Activated B cell treated with CpG ODN at 0.5 μM for 24 hours (primary cell): ENCODE results near the gene MYO15B. TPM values are rescaled to one million over a fixed set of nuclear protein-coding genes. Genes with fewer than 3 reads are reported as not detected.

Experiments
- ATAC-seq: fragments of 200-7000 bp; cut with Tn5 transposase; one replicate; pipeline ENCODE4 v1.10.0; 2021; ENCODE audit warnings: low read depth, mild to moderate bottlenecking, moderate library complexity
- CTCF ChIA-PET: fragments of 350-600 bp; sonication (Branson Sonifier 250); formaldehyde crosslinking; loops from one replicate; lab custom pipeline; 2021; ENCODE audit warnings: antibody characterized with exemption; lab: Charles Lee
- POLR2A ChIA-PET: fragments of 350-600 bp; sonication (Branson Sonifier 250); formaldehyde crosslinking; loops from one replicate; lab custom pipeline; 2021; ENCODE audit warnings: antibody characterized with exemption; lab: Charles Lee
- DNase-seq: peaks from one replicate; pipeline ENCODE4 v3.0.0; 2022
- H3K27ac Mint-ChIP-seq: one replicate; pipeline ENCODE4 v1.8.0; 2020; ENCODE audit warnings: mixed read lengths
- H3K27me3 Mint-ChIP-seq: one replicate; pipeline ENCODE4 v1.8.0; 2021; ENCODE audit warnings: mixed read lengths
- H3K36me3 Mint-ChIP-seq: one replicate; pipeline ENCODE4 v1.8.0; 2021; ENCODE audit warnings: low read depth, mixed read lengths
- H3K4me1 Mint-ChIP-seq: one replicate; pipeline ENCODE4 v1.8.0; 2021; ENCODE audit warnings: mixed read lengths
- H3K4me3 Mint-ChIP-seq: one replicate; pipeline ENCODE4 v1.8.0; 2020; ENCODE audit warnings: mild to moderate bottlenecking, mixed read lengths
- H3K9me3 Mint-ChIP-seq: one replicate; pipeline ENCODE4 v1.8.0; 2020; ENCODE audit warnings: mixed read lengths
- intact Hi-C: fragments of 100-400 bp; cut with micrococcal nuclease; formaldehyde crosslinking; loops from one replicate; pipeline ENCODE4 v1.15.1; 2024
- total RNA-seq: library from RNA; stranded (reverse); gene quantifications from 2 replicates; pipeline ENCODE4 v1.2.3, GENCODE V29; 2022
- TF ChIP-seq, protein P1 (sequence below): fragments of 200-600 bp; IDR thresholded peaks from one replicate; pipeline ENCODE4 v1.8.0; 2022; ENCODE audit warnings: antibody characterized with exemption, mild to moderate bottlenecking

The MYO15B gene
- total RNA-seq, 1 donor from 2014 or later: 264 TPM

DNA sequence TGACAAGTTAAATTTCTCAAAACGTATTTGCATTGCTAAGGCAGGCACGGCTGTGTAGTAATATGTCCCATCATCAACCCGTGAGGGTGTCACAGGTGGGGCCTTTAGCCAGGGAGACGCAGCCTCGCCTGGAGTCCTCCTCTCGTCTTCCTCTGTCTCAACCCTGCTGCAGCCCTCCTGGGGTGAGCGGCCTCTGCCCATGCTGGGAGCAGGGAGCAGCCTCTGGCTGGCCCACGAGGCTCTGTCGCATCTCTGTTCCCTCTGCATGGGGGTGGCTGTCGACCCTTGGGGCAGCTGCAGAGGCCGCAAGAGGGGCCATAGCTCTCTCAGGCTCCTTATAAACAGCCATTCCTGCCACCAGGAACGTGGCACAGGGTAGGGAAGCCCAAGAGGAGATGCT, 44.8 kb downstream of the MYO15B start:
- ATAC-seq (no peak), DNase-seq (no peak)
- H3K36me3 Mint-ChIP-seq: peaks cover 11% of the 10 kb centered on the region
- no peaks in the 10 kb centered on the region for H3K9me3 Mint-ChIP-seq
- peaks cover 13% of the 10 kb centered on the region for H3K4me1 Mint-ChIP-seq
- TF ChIP-seq, protein P1, sequence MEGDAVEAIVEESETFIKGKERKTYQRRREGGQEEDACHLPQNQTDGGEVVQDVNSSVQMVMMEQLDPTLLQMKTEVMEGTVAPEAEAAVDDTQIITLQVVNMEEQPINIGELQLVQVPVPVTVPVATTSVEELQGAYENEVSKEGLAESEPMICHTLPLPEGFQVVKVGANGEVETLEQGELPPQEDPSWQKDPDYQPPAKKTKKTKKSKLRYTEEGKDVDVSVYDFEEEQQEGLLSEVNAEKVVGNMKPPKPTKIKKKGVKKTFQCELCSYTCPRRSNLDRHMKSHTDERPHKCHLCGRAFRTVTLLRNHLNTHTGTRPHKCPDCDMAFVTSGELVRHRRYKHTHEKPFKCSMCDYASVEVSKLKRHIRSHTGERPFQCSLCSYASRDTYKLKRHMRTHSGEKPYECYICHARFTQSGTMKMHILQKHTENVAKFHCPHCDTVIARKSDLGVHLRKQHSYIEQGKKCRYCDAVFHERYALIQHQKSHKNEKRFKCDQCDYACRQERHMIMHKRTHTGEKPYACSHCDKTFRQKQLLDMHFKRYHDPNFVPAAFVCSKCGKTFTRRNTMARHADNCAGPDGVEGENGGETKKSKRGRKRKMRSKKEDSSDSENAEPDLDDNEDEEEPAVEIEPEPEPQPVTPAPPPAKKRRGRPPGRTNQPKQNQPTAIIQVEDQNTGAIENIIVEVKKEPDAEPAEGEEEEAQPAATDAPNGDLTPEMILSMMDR: no peak
- POLR2A ChIA-PET: interaction anchor here (0.6 to 2.9 kb wide), 7 partner anchors 32 to 287 kb away, joined by 3 to 26 read pairs (median 5); partner anchors contain the start of genes GALK1, RECQL5 and SAP30BP
- CTCF ChIA-PET: interaction anchor here (0.6 to 11.7 kb wide), 36 partner anchors 8 to 264 kb away, joined by 3 to 346 read pairs (median 6); partner anchors contain the start of genes GALK1, RECQL5, TRIM65 and TSEN54
- no peaks in the 10 kb centered on the region for H3K27me3 Mint-ChIP-seq
- no peak overlapping the region for H3K4me3 Mint-ChIP-seq
- H3K27ac Mint-ChIP-seq: no peak overlapping the region
- intact Hi-C loops: loop anchor here (2.0 to 5.0 kb wide), 2 partner anchors 42 to 55 kb away; no protein-coding TSS in a partner anchor

DNA sequence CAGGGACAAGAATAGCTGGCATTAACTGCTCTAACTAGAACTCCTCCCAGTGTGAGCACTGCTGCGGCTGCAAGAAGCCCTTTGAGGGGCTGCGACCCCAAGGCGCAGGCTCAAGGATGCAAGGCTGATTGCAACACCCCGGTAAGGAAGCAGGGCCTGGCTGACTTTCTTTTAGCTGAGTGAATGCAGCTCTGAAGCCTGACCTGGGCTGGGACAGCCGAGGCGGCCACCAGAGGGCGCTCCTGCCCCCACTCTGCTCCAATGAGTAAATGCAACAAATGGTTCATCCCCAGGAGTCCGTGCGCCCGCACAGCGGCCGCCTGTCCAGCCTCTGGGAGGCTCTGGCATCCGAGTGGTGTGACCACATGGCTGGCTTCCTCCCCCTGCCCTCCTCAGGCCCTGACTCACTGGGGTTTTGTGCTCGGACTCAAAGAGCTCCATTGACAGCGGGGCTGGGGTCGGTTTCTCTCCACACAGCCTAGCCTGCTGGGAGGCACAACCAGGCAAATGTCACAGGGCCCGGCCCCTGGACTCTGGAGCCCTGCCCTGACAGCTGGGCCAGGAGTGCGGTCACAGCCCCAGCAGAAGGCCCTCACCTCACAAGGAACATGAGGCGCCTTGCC, 45.4 kb downstream of the MYO15B start, which contains the start of gene SMIM5:
Gene SMIM5, plus strand, starts transcription at position 572 of the 623 bp plus-strand sequence. CDS start 6,768 bp downstream, outside the sequence.
- POLR2A ChIA-PET: interaction anchor here (0.6 to 2.9 kb wide), 12 partner anchors 13 to 824 kb away, joined by 3 to 26 read pairs (median 5); partner anchors contain the start of genes GALK1, RECQL5 and SAP30BP
- H3K9me3 Mint-ChIP-seq: no peaks in the 10 kb centered on the region

DNA sequence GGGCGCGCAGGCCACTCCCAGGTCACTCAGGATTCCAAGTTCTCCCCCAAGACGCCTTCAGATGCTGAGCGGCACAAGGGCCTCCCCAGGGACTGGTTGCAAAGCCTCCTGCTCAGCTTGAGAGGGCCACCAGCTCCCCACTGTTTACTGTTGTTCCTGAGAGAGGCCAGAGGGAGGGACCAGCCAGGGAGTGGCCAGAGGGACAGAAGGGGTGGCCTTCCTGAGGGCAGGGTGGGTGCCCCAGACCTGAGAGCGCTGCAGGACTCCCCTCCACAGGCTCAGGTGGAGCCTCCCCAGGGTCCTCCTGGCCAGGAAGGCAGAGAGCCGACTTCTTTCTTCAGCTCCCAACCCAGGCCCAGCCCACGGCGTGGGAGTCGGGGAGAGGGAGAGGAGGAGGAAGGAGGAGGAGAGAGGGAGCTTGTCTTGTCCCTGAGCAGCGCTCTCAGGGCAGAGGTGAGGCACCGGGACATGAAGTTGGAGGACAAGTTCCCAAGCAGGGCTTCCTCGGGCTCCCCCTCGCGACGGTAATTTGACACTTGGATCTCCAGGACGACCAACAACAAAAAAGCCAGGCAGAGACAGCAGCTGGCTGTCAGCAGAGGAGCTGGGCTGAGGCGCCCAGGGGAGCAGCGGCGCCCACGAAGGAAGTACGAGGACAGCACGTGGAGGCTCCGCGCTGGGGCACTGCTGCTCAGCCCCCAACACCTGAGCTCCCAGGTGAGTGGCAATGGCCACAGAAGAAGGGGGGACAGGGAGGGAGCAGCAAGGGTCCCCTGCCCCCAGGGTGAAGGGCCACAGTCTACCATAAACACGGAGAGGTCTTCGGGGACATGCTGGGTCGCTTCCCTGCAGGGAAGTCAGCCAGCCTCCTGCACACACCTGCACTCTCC, 46.1 kb downstream of the MYO15B start:
- POLR2A ChIA-PET: interaction anchor here (0.6 to 2.9 kb wide), 11 partner anchors 12 to 825 kb away, joined by 3 to 26 read pairs (median 5); partner anchors contain the start of genes GALK1, RECQL5 and SAP30BP
- Mint-ChIP-seq H3K9me3 (no peaks in the 10 kb centered on the region), H3K27me3 (no peaks in the 10 kb centered on the region), H3K36me3 (peaks cover 10% of the 10 kb centered on the region), H3K4me1 (peaks cover 13% of the 10 kb centered on the region), H3K27ac (no peak overlapping the region), H3K4me3 (no peak overlapping the region)
- DNase-seq (peak; percentile 46), ATAC-seq (peak; percentile 33)
- CTCF ChIA-PET: interaction anchor here (0.6 to 11.7 kb wide), 40 partner anchors 8 to 273 kb away, joined by 3 to 346 read pairs (median 6); partner anchors contain the start of genes TRIM65, TSEN54 and WBP2
- intact Hi-C loops: loop anchor here (1.0 to 5.0 kb wide), 5 partner anchors 20 to 207 kb away; no protein-coding TSS in a partner anchor
- TF ChIP-seq, protein P1: no peak

More for the DNA sequence above, 45.4 kb downstream of the MYO15B start, which contains the start of gene SMIM5:
- peak; percentile 89 for ATAC-seq
- H3K4me1 Mint-ChIP-seq: peaks cover 13% of the 10 kb centered on the region
- H3K27me3 Mint-ChIP-seq: no peaks in the 10 kb centered on the region
- H3K4me3 Mint-ChIP-seq: peak within 1 kb of the TSS; percentile 11
- peaks cover 10% of the 10 kb centered on the region for H3K36me3 Mint-ChIP-seq
- DNase-seq: peak; percentile 83
- H3K27ac Mint-ChIP-seq: no peak within 1 kb of the TSS
- TF ChIP-seq, protein P1: no peak
- CTCF ChIA-PET: interaction anchor here (0.6 to 11.7 kb wide), 43 partner anchors 8 to 272 kb away, joined by 3 to 346 read pairs (median 5); partner anchors contain the start of genes GALK1, RECQL5, TRIM65 and TSEN54
- intact Hi-C loops: loop anchor here (1.0 to 5.0 kb wide), 5 partner anchors 20 to 207 kb away; no protein-coding TSS in a partner anchor

DNA sequence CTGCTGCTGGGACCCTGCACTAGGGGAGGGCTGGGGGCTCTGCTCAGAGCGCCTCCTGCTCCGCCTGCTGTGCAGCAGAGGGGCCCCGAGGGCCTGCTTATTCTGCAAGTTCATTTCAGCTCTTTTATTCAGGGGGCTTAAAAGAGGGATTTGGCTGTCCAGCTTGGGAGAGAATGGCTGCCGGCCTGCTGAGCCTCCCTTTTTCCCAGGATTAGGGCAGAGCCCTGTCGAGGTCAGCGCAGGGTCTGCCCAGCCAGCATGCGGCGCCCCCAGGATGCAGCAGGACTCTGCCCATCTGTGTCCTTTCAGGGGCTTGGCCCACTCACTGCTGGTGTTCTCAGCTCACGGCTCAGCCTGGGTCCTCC, 46.8 kb downstream of the MYO15B start:
- intact Hi-C loops: loop anchor here (5.0 kb wide), 1 partner anchor 53 kb away; no protein-coding TSS in a partner anchor

More for the DNA sequence above, 46.8 kb downstream of the MYO15B start:
- peaks cover 10% of the 10 kb centered on the region for H3K36me3 Mint-ChIP-seq
- ChIA-PET CTCF (interaction anchor here (1.0 to 11.7 kb wide), 20 partner anchors 7 to 209 kb away, joined by 3 to 346 read pairs (median 8); partner anchors contain the start of gene TSEN54), POLR2A (interaction anchor here (0.6 to 2.9 kb wide), 4 partner anchors 11 to 323 kb away, joined by 3 to 26 read pairs (median 14); a partner anchor contains a TSS)
- no peaks in the 10 kb centered on the region for H3K9me3 Mint-ChIP-seq
- peaks cover 13% of the 10 kb centered on the region for H3K4me1 Mint-ChIP-seq
- no peaks in the 10 kb centered on the region for H3K27me3 Mint-ChIP-seq
- no peak overlapping the region for H3K27ac Mint-ChIP-seq
- no peak overlapping the region for H3K4me3 Mint-ChIP-seq
- TF ChIP-seq, protein P1: no peak
- ATAC-seq (no peak), DNase-seq (no peak)
